NCI-H446 (cell line): Measurements from ENCODE around the gene AK9.
"Not testable (repeated sequence)": the region's sequence is repeated elsewhere in the genome, so short reads cannot be mapped to it uniquely, and the experiment has no call there.

Experiments used
- DNase-seq, 2 experiments: peaks; one replicate each; lab custom pipeline; 2025; lab: John Stamatoyannopoulos, UW

The AK9 gene

DNA sequence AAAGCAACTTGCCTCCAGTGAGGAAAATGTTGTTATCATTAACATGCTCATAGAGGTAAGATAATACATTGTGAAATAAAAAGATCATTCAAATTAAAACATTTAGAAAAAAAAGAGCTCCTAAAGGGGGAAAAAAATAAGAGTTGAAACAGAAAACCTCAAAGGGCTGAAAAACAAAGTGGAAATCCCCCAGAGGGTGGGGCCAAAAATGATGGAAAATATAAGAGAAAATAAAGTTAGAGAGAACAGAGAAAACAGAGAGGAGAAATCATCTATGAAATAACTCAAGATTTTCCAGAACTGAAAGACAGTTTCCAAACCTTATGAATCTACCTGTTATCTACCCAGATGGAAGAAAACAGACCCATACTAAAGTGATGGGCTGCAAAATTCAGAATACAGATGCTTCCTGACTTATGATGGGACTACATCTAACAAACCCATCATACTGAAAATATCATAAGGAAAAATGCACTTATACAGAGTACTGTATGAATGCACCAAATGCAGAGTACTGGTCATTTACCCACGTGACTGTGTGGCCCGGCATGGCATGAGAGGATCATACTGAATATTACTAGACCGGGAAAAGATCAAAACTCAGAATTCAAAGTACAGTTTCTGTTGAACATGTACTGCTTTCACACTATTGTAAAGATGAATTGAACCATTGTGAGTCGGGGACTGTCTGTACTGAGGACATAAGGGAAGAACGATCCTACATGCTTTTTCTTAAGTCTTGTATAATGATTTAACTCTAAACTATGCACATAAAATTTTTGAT, 212.0 kb downstream of the AK9 start:
- no peak for DNase-seq

- DNase-seq: no peak
Observed at GRCh38 chr6:109478222-109478805, 212.7 kb downstream of the AK9 start.

- DNase-seq: no peak
Observed at GRCh38 chr6:109477725-109478124, 213.3 kb downstream of the AK9 start.

- no peak for DNase-seq
Observed at GRCh38 chr6:109477184-109477583, 213.8 kb downstream of the AK9 start.

GRCh38 chr6:109475625-109476024, 215.4 kb downstream of the AK9 start:
- DNase-seq: no peak

DNA sequence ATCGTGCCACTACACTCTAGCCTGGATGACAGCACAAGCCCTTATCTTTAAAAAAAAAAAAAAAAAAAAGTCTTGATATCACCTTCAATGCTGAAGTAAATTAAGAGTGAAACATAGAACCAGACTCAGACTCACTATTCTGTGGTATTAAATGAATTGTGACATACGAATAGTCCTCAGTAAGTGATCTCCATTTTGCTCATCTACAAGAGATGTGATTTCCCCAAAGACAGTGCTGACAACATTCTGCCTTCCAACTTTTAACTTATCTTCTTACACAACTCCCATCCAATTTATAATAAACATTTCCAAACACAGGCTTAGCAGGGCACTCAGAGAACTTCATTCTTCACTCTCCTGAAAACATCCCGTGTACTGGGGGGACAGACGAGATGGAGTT, 216.0 kb downstream of the AK9 start:
- DNase-seq: no peak

GRCh38 chr6:109473120-109473519, 217.9 kb downstream of the AK9 start:
- DNase-seq: no peak

- DNase-seq: no peak
Observed at GRCh38 chr6:109472132-109472995, 218.6 kb downstream of the AK9 start.

- no peak for DNase-seq
Observed at GRCh38 chr6:109471105-109471810, 219.7 kb downstream of the AK9 start.

- DNase-seq: no peak
Observed at GRCh38 chr6:109469591-109470189, 221.3 kb downstream of the AK9 start.

DNA sequence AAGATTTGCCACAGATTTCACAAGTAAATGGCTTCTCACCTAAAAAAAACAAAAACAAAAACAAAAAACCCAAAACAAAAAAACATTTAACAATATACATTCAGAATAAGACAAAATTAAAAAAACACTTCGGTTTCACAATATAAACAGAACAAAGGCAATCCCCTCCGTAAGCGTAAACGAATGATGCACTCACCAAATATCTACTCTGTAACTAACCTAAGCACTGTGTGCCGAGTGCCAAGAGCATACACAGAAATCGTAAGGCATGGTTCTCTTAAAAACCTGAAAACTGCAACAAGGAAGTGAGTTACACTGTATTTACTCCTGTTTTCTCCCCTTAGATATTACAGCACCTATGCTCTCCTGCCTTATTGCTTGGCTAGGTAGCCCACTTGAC, 223.3 kb downstream of the AK9 start:
- DNase-seq: no peak

GRCh38 chr6:109466212-109466923, 224.6 kb downstream of the AK9 start:
- DNase-seq: no peak

DNA sequence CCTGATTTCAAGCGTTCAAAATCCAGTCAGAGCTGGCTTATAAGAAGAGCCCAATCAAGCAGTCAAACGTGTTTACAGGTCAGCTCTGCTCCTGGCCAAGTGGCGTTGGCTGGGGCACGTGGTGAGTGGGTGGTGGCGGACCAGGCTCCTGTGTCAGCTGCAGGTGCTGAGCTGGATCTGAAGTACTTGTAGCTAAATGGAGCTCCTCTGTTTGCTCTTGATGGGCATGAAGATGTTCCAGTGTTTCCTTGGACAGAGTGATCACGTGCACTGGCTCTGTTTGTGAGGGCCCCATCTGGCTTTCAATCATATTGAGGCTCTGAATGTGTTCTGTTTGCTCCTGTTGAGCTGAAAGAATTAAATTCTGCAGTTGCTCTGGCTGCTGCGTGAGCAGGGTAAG, 225.2 kb downstream of the AK9 start:
- DNase-seq: no peak

DNA sequence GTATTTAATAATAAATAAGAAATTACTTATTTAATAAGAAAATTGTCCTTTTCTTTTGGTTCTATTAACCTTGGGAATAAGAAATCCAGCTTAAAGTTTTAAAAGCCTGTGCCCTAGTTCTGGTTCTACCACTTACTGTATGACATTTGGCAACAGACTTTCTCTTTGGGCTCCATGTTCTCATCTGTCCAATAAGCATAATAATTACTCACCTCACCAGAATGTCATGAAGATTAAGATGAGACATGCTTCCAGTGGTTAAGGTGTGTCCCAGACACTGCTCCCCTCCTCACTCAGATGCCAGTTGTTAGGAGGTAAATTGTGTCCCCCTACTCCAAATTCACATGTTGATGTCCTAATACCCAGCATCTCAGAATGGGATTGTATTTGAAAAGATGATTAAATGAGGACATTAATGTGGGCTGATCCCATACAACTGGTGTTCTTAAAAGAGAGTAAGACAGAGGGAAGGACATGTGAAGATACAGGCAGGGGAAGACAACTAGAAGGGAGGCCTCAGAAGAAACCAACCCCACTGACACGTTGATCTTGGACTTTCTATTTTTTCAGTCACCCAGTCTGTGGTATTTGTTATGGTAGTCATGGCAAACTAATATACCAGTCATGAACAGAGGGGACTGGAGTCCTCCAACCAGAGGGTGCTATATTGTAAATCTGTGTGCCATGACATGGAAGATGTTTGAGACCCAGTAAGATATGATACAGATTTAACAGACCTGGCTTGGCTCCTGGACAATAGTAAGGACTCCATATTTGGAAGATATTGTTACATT, 229.1 kb downstream of the AK9 start:
- no peak for DNase-seq

GRCh38 chr6:109461205-109461604, 229.8 kb downstream of the AK9 start:
- not testable (repeated sequence) for DNase-seq

- DNase-seq: no peak
Observed at GRCh38 chr6:109460161-109460829, 230.7 kb downstream of the AK9 start.

DNA sequence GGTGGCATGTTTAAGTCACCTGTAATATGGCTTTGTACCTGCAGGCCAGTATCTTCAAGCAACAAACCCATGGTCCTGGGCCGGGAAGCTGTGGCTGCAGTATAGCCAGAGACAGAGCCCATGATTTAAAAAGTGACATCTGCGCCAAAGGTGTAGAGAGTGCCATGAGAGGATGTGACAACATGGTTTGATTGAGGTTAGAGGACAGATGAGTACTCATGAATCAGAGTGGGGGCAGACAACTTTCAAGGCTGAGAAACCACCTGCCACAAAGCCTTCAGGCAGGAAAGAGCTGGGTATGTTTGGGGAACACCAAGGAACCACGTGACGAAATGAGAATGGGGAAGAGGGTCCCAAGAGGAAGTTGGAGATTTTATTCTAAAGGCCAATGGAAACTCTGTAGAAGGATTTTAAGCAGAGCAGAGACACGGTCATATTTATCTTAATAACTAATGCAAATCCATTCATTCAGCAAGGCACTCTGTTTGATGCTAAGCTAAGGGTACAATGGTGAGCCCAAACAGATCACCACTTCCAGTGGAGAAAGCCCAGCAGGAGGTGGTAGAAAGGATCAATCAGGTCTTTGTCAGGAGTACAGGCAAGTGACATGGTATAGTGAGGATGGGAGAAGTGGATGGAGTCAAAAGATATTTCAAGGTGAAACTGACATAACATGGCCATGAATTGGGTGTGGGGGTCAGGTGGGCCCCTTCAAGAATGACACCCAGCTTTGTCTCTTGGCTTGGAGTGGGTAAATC, 232.0 kb downstream of the AK9 start:
- DNase-seq: no peak

- no peak for DNase-seq
Observed at GRCh38 chr6:109457562-109457996, 233.4 kb downstream of the AK9 start.
